WTC11 (cell line): ENCODE measurements around the gene PALM3.

ENCODE experiments used
- FOXJ3 ChIP-seq: sonication (generic); formaldehyde crosslinking; IDR thresholded peaks from 2 replicates; pipeline ENCODE4 v1.9.0; 2021; ENCODE audit warnings: missing genetic modification reagents, mild to moderate bottlenecking, borderline replicate concordance
- STAT6 ChIP-seq: sonication (generic); formaldehyde crosslinking; conservative IDR thresholded peaks from 2 replicates; pipeline ENCODE4 v1.8.1; 2023; ENCODE audit warnings: mild to moderate bottlenecking, low read depth, missing genetic modification reagents, moderate library complexity
- ZNF263 ChIP-seq: sonication (generic); formaldehyde crosslinking; IDR thresholded peaks from 2 replicates; pipeline ENCODE4 v1.8.1; 2022; ENCODE audit warnings: low read depth, mild to moderate bottlenecking, moderate library complexity, missing genetic modification reagents
- TF ChIP-seq, protein P1 (sequence below): sonication (generic); formaldehyde crosslinking; conservative IDR thresholded peaks from 2 replicates; pipeline ENCODE4 v1.8.1; 2022; ENCODE audit warnings: mild to moderate bottlenecking, missing genetic modification reagents

- TF ChIP-seq ZNF263 (CRISPR knock-in tag) (no peak), STAT6 (no peak), FOXJ3 (CRISPR knock-in tag) (no peak)
- TF ChIP-seq, protein P1, sequence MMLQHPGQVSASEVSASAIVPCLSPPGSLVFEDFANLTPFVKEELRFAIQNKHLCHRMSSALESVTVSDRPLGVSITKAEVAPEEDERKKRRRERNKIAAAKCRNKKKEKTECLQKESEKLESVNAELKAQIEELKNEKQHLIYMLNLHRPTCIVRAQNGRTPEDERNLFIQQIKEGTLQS (CRISPR knock-in tag), result no peak
Observed at GRCh38 chr19:14107581-14108461, 45.9 kb upstream of the PALM3 start.
